ENCODE results near the gene KRT31. TPM values are rescaled to one million over a fixed set of nuclear protein-coding genes. Genes with fewer than 3 reads are reported as not detected.
"Not testable (repeated sequence)": the region's sequence is repeated elsewhere in the genome, so short reads cannot be mapped to it uniquely, and the experiment has no call there.

KRT31 gene
- total RNA-seq, 2 experiments from 2014 or later = not detected

DNA sequence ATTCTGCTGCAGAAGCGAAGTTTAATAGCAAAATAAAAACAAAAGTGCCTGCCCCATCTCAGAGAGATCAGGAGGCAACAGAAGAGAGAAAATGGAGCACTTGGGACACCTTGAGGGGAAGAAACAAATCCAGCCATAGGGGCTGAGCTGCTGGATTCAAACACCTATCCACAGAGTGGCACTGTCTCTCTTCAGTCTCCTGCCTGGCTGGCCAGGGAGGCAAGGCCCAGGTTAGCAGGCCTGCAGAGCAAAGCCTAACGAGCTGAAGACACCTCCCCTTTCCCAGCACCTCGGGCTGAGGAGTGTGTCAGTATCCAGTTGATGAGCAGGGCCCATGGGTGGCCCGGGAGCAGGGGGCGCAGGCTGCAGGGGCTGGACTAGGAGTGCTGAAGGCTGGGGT, 8.8 kb upstream of the KRT31 start:
- Mint-ChIP-seq H3K4me3 (no peak overlapping the region), H3K27ac (no peak overlapping the region), H3K4me1 (peaks cover 31% of the 10 kb centered on the region), H3K9me3 (no peaks in the 10 kb centered on the region), H3K27me3 (peaks cover 3% of the 10 kb centered on the region), H3K36me3 (no peaks in the 10 kb centered on the region)
- DNase-seq = no peak

- no peaks in the 10 kb centered on the region for H3K36me3 Mint-ChIP-seq
- DNase-seq = peak; percentile 54
- peaks cover 3% of the 10 kb centered on the region for H3K27me3 Mint-ChIP-seq
- no peak overlapping the region for H3K4me3 Mint-ChIP-seq
- H3K9me3 Mint-ChIP-seq = no peaks in the 10 kb centered on the region
- H3K27ac Mint-ChIP-seq = peak overlapping the region; percentile 62
- peaks cover 27% of the 10 kb centered on the region for H3K4me1 Mint-ChIP-seq
Observed at GRCh38 chr17:41404024-41404671, 6.7 kb upstream of the KRT31 start.

DNA sequence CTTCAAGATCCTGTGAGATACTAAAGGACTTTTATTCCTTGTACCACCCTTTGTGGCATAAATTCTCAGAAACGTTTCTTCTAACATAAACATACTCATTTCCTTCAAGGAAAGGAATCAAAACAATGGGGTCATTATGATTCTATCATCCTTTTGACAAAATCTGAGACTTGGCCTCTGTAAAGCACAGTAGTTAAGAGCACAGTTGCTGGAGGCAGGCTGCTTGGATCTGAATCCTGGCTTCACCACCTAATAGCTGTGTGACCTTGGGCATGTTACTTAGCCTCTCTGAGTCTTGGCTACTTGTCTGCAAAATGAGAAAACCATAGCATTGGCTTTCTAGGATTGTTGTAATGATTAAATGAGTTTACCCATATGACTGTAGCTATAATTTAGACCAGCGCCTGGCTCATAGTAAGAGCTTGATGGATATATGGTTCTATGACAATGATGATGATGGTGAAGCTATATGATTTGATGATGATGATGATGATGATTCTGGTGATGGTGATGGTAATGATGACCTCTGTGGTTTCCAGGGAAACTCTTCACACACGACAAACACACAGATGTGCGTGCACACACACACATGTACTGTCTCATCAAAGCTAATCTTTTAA, 6.1 kb upstream of the KRT31 start:
- H3K4me3 Mint-ChIP-seq = no peak overlapping the region
- DNase-seq = no peak
- peak overlapping the region; percentile 43 for H3K27ac Mint-ChIP-seq

GRCh38 chr17:41402161-41402560, 4.8 kb upstream of the KRT31 start:
- no peak overlapping the region for H3K27ac Mint-ChIP-seq
- H3K36me3 Mint-ChIP-seq = no peaks in the 10 kb centered on the region
- peaks cover 3% of the 10 kb centered on the region for H3K27me3 Mint-ChIP-seq
- no peaks in the 10 kb centered on the region for H3K9me3 Mint-ChIP-seq
- peaks cover 23% of the 10 kb centered on the region for H3K4me1 Mint-ChIP-seq
- no peak for DNase-seq
- no peak overlapping the region for H3K4me3 Mint-ChIP-seq

More for the DNA sequence above, 6.1 kb upstream of the KRT31 start:
- Mint-ChIP-seq H3K36me3 (no peaks in the 10 kb centered on the region), H3K4me1 (peaks cover 23% of the 10 kb centered on the region), H3K9me3 (no peaks in the 10 kb centered on the region), H3K27me3 (peaks cover 3% of the 10 kb centered on the region)

DNA sequence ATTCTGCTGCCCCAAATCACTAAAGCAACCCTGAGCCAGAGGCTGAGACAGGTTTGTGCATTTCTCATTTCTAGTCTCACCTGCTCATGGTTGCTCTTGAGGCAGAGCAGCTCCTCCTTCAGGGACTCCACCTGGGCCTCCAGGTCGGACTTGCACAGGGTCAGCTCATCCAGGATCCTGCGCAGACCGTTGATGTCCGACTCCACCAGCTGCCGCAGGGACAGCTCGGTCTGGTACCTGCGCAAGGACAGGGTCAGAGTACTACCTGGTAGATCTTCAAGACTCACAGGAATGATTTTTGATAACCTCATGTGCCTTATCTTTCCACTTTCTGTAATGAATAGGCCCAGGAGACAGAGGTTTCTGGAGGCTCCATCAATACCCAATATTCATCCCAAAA, 1.1 kb downstream of the KRT31 start:
- no peaks in the 10 kb centered on the region for H3K9me3 Mint-ChIP-seq
- no peaks in the 10 kb centered on the region for H3K36me3 Mint-ChIP-seq
- H3K27ac Mint-ChIP-seq = no peak overlapping the region
- H3K27me3 Mint-ChIP-seq = no peaks in the 10 kb centered on the region
- no peak overlapping the region for H3K4me3 Mint-ChIP-seq
- no peak for DNase-seq
- no peaks in the 10 kb centered on the region for H3K4me1 Mint-ChIP-seq

- no peaks in the 10 kb centered on the region for H3K9me3 Mint-ChIP-seq
- no peak overlapping the region for H3K4me3 Mint-ChIP-seq
- no peaks in the 10 kb centered on the region for H3K27me3 Mint-ChIP-seq
- no peak for DNase-seq
- no peaks in the 10 kb centered on the region for H3K36me3 Mint-ChIP-seq
- H3K27ac Mint-ChIP-seq = no peak overlapping the region
- no peaks in the 10 kb centered on the region for H3K4me1 Mint-ChIP-seq
Observed at GRCh38 chr17:41395611-41396010, 1.8 kb downstream of the KRT31 start.

DNA sequence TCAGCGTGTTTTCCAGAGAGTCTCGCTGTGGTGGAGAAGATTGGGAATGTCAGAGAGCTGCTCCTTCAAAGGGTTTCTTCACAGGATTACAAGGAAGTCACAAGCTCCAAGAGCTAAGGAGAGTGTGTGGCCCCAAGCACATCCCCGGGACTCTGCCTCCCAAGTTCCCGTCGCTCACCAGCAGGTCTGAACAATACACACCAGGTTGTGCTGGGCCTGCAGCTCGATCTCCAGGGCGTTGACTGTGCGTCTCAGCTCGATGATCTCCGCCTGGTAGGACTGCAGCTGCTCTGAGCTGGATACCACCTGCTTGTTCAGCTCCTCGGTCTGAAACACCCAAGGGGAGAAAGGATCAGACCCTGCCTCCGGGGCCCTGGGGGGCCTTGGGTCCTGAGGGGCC, 2.4 kb downstream of the KRT31 start:
- not testable (repeated sequence) for H3K36me3 Mint-ChIP-seq, H3K4me1 Mint-ChIP-seq, H3K9me3 Mint-ChIP-seq, DNase-seq, H3K27ac Mint-ChIP-seq, H3K4me3 Mint-ChIP-seq, H3K27me3 Mint-ChIP-seq

GRCh38 chr17:41394254-41394996, 3.0 kb downstream of the KRT31 start:
- Mint-ChIP-seq H3K36me3 (no peaks in the 10 kb centered on the region), H3K9me3 (no peaks in the 10 kb centered on the region), H3K27me3 (no peaks in the 10 kb centered on the region), H3K4me3 (no peak overlapping the region), H3K27ac (no peak overlapping the region), H3K4me1 (no peaks in the 10 kb centered on the region)
- DNase-seq = no peak

GRCh38 chr17:41393826-41394225, 3.6 kb downstream of the KRT31 start:
- Mint-ChIP-seq H3K4me3 (no peak overlapping the region), H3K27ac (no peak overlapping the region), H3K4me1 (no peaks in the 10 kb centered on the region), H3K27me3 (no peaks in the 10 kb centered on the region), H3K9me3 (no peaks in the 10 kb centered on the region), H3K36me3 (no peaks in the 10 kb centered on the region)
- no peak for DNase-seq

- Mint-ChIP-seq H3K4me1 (no peaks in the 10 kb centered on the region), H3K9me3 (no peaks in the 10 kb centered on the region), H3K27ac (no peak overlapping the region), H3K27me3 (no peaks in the 10 kb centered on the region), H3K4me3 (no peak overlapping the region), H3K36me3 (no peaks in the 10 kb centered on the region)
- no peak for DNase-seq
Observed at GRCh38 chr17:41393294-41393693, 4.1 kb downstream of the KRT31 start.

DNA sequence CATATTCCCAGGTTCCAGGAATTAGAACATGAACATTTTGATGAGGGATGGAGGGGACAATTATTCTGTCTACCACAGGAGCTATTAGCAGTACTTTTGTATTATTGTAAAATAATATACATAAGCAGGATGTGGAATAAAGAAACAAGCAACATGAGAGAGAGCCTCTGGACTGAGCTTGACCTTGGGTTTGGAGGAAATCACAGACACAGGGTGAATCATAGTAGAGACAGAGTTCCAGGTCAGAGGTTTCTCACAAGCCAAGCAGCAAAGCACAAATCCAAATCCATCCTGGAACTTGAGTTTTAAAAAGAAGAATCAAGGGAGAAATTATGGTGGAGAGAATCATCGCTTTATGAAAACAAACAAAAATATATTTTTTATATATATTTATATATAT, 5.1 kb downstream of the KRT31 start:
- Mint-ChIP-seq H3K4me3 (no peak overlapping the region), H3K4me1 (no peaks in the 10 kb centered on the region), H3K9me3 (peaks cover 5% of the 10 kb centered on the region), H3K36me3 (peaks cover 3% of the 10 kb centered on the region), H3K27me3 (no peaks in the 10 kb centered on the region), H3K27ac (no peak overlapping the region)
- no peak for DNase-seq

GRCh38 chr17:41391535-41391934, 5.9 kb downstream of the KRT31 start:
- H3K4me1 Mint-ChIP-seq = no peaks in the 10 kb centered on the region
- DNase-seq = no peak
- H3K27ac Mint-ChIP-seq = no peak overlapping the region
- peaks cover 6% of the 10 kb centered on the region for H3K36me3 Mint-ChIP-seq
- H3K4me3 Mint-ChIP-seq = no peak overlapping the region
- peaks cover 3% of the 10 kb centered on the region for H3K27me3 Mint-ChIP-seq
- peaks cover 10% of the 10 kb centered on the region for H3K9me3 Mint-ChIP-seq

- H3K27ac Mint-ChIP-seq = no peak overlapping the region
- DNase-seq = no peak
- peaks cover 4% of the 10 kb centered on the region for H3K27me3 Mint-ChIP-seq
- H3K4me1 Mint-ChIP-seq = no peaks in the 10 kb centered on the region
- H3K4me3 Mint-ChIP-seq = no peak overlapping the region
- H3K9me3 Mint-ChIP-seq = peaks cover 14% of the 10 kb centered on the region
- peaks cover 7% of the 10 kb centered on the region for H3K36me3 Mint-ChIP-seq
Observed at GRCh38 chr17:41390411-41390938, 6.9 kb downstream of the KRT31 start.

GRCh38 chr17:41387670-41388069, 9.7 kb downstream of the KRT31 start:
- no peak overlapping the region for H3K27ac Mint-ChIP-seq
- H3K27me3 Mint-ChIP-seq = peaks cover 4% of the 10 kb centered on the region
- H3K36me3 Mint-ChIP-seq = peaks cover 7% of the 10 kb centered on the region
- peaks cover 14% of the 10 kb centered on the region for H3K9me3 Mint-ChIP-seq
- no peak overlapping the region for H3K4me3 Mint-ChIP-seq
- DNase-seq = no peak
- H3K4me1 Mint-ChIP-seq = no peaks in the 10 kb centered on the region

DNA sequence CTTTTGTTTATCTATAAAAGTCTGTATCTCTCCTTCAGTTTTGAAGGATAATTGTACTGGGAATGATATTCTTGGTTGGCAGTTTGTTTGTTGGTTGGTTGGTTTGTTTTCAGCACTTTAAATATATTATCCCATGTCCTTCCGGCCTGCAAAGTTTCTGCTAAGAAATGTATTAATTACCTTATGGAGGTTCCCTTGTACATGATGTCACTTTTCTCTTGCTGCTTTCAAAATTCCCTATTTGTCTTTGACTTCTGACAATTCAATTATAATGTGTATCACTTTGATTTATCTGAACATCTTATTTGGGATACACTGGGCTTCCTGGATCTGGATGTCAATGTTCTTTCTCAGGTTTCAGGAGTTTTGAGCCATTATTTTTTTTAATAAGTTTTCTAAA, 11.2 kb downstream of the KRT31 start:
- no peak for DNase-seq
- no peaks in the 10 kb centered on the region for H3K4me1 Mint-ChIP-seq
- peaks cover 7% of the 10 kb centered on the region for H3K36me3 Mint-ChIP-seq
- H3K4me3 Mint-ChIP-seq = no peak overlapping the region
- peaks cover 4% of the 10 kb centered on the region for H3K27me3 Mint-ChIP-seq
- H3K27ac Mint-ChIP-seq = no peak overlapping the region
- H3K9me3 Mint-ChIP-seq = peaks cover 14% of the 10 kb centered on the region

Measured in activated naive CD8-positive, alpha-beta T cell treated with anti-CD3 and anti-CD28 coated beads for 36 hours (primary cell).